AG08396 (cell line): ENCODE measurements around the gene MMP21.

Experiments used
- DNase-seq: peaks from one replicate; pipeline ENCODE4 v3.0.0; 2012; ENCODE audit warnings: low spot score, mixed read lengths

The MMP21 gene, protein sequence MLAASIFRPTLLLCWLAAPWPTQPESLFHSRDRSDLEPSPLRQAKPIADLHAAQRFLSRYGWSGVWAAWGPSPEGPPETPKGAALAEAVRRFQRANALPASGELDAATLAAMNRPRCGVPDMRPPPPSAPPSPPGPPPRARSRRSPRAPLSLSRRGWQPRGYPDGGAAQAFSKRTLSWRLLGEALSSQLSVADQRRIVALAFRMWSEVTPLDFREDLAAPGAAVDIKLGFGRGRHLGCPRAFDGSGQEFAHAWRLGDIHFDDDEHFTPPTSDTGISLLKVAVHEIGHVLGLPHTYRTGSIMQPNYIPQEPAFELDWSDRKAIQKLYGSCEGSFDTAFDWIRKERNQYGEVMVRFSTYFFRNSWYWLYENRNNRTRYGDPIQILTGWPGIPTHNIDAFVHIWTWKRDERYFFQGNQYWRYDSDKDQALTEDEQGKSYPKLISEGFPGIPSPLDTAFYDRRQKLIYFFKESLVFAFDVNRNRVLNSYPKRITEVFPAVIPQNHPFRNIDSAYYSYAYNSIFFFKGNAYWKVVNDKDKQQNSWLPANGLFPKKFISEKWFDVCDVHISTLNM

DNA sequence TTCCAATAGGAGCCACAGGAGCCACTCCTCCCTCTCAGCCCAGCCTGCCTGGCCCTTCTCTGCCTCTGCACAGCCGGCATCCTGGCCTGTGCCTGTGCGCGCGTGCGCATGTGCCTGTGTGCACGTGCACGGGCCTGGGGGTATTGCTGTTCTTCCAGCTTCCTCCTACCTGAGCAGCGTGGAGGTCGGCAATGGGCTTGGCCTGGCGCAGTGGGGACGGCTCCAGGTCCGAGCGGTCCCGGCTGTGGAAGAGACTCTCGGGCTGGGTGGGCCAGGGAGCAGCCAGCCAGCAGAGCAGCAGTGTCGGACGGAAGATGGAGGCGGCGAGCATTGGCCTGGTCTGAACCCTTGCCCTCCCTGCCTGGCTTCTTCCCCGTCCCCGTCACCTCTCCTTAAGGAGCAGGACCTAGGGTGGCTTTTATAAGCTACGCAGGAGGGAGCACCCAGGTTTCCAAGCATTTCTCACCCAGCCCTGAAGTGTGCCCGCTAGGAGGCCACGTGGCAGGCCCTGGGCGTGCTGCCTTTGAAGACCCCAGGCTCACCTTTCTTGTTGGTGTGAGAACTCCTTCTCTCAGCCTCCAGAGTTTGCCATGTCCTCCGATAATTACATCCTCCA, at the start of gene MMP21:
Gene MMP21 (minus strand): TSS at position 331 of the 616 bp plus-strand sequence. CDS start 0 bp downstream, at position 331.
- DNase-seq, result no peak

DNA sequence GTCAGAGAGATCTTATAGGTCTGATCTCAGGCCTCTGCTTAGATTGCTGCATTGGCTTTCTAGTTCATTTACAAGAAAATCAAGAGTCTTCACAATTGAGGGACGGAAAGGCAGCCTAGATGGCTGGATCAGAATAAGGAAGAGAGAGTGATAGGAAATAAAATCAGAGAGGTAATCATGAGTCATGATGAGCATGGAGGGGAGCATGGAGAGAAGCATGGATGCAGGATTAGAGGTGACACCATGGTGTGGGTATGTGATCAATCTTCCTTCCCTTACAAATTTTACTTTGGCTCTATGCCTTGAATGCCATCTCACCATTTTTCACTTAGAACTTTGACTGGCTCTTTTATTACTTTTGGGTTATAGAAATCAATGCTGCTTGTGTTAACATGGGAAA, 49.1 kb upstream of the MMP21 start:
- DNase-seq, result peak; percentile 42

DNA sequence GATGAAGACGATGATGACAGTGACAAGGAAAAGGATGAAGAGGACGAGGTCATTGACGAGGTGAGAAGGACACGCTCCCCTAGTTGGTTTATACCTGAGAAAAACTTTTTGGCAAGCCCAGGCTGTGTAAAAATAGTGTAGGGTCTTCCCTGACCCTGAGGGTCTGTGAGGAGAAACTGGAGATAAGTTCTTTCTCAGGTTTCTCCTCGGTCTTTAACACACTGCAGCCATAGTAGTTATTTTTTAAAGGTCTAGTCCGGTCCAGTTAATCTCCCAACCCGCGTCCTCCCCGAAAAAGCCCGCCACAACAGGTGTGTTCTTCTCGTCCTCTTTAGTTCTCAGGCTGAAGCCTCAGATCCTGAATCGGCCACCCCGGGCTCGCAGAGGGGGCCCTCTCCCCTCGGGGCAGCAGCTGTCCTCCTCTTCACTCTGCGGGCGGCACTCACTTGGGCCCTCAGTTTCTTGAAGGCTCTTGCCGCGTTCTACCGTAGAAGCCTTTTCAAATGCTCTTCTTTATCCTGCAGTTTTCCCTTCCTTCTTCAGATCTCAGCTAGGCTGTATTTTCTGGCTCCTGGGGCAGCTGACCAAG, 48.1 kb upstream of the MMP21 start:
- DNase-seq, result peak; percentile 11

DNA sequence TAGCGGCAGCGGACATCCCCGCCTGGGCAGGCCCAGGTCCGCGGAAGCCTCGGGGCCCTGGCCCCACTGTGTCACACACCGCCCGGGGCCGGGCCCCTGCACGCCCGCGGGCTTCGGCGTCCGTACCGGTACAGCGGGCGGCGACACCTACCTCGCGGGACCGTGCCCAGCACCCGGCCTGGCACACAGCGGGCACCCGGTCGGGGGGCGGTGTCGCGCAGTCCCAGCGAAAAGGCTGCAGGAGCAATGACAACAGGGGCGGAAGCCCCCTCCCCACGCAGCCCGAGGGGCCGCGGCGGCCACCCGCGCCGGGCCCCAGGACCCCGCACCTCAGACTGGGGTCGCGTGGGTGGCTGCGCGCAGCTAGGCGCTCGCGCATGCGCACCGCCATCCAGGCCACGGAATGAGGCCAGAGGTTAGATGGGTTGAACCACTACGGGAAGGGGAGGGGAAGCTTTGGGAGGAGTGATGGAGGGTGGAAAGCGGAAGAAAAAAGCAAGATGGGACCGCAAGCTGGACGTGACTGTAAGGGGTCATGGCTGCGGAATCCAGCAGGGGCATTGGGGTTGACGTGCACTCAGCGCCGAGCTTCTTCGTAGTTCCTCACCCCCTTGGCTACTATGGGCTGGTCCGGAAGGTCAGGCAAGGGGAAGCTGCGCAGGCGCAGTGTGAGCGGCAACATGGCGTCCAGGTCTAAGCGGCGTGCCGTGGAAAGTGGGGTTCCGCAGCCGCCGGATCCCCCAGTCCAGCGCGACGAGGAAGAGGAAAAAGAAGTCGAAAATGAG, 47.4 kb upstream of the MMP21 start, which contains the start of the genes BCCIP and UROS:
Gene BCCIP (plus strand): TSS at position 669 of the 785 bp plus-strand sequence. CDS start 12 bp downstream, at position 681.
Gene UROS (minus strand): TSS at position 381 of the 785 bp plus-strand sequence. CDS start 6,759 bp downstream, outside the sequence.
- peak; percentile 96 for DNase-seq

DNA sequence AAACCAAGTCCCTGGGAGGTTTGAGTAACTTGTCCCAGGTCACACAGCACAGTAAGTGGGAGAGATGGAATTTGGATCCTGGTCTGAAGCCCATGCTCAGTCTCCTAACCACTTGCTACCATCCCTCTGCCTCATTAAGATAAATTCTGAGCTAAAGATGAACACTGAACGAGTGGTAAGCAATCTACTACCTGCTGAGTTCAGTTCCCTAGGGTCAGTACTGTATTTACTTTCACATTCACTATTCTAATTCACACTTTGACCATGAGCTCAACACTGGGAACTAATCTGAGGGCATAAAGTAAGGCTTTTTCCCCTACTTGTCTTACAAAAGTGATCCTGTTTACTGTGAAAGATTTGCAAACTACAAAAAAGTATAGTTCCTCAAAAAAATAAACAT, 45.1 kb upstream of the MMP21 start:
- no peak for DNase-seq

DNA sequence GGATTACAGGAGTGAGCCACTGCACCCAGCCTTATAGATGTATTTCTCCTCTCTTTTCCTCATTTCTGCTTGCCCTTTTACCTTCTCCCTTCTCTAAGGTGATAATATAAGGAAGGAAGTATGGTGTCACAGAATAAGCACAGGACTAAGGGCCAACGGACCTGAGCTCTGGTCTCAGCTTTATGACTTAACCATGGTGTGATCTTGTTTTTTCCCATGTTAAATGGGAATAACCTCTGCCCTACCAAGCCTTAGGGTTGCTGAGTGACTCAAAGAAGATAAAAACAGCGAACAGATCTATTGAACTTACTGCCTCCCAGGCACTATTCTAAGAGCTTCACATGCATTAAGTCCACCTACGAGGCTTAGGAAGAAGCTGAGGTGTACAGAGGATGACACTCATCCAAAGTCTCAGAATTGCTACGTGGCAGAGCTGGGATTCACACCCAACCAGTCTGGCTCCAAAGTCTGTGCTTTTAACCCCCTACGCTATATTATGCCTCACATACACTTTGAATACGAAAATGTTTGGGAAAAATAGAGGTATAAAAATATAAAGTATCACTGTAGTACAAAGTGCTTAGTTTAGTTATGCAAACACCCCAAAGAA, 41.8 kb upstream of the MMP21 start:
- DNase-seq, result no peak

DNA sequence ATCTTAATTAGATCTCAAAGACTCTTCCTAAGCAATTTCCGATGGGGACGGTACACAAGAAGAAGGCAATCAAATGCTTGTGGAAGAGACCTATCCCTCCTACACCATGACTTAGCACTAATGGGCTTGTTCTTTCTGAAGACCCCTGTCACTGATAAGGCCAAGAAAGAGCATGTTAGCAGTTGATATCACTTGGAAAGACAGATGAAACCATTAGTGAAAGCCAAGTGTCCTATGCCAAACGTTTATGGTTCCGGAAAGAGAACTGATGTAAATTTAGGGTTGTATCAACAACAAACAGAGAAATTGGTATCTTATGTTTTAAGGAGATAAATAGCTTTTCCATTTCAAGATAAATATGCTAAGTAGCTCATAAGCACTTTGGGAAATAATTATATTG, 40.9 kb upstream of the MMP21 start:
- DNase-seq, result no peak

DNA sequence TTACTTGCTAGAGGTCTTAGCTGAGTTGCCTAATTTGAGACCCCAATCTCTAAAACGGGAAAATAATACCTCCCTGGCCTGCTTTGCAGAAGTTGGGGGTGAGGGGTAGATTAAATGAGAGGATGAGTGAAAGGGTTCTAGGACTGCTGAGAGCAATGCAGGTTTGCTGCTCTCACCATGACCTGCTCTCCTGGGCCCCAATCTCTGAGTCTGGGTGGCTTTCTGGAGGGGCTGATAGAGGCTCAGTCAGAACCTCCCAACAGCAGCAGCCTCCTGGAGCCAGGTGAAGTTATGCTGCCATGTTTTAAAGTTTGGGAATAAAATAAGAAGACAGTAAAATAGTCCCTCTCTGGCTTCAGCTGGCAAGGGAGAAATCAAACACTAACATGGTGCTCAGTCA, 40.1 kb upstream of the MMP21 start:
- DNase-seq, result no peak

DNA sequence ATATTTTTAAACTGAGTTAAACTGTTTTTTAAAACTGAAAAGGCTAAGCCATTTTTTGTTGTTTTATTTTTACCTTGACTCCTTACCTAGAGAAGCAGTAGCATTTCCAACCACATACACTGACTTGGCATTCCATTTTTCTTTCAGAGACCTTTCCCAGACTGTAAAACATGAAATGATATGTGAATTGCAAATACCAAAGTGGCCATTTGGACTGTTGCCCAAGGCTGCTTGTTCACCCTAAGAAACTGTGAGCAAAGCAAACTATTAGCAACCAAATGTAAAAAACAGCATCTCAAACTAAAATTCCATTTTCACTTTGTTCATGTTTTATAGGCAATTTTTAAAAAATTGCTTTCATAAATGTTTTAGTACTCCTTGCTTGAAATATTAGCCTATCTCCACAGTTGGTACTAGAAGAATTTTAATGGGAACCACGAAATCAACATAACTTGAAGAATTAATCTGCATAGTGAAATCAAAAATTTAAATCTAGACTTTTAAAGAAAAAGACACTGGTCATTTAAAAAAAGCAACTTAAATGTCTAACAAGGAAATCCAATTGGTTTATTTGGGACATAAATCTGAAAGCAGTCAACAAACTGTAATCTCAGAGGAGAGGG, 36.6 kb upstream of the MMP21 start:
- DNase-seq, result no peak

DNA sequence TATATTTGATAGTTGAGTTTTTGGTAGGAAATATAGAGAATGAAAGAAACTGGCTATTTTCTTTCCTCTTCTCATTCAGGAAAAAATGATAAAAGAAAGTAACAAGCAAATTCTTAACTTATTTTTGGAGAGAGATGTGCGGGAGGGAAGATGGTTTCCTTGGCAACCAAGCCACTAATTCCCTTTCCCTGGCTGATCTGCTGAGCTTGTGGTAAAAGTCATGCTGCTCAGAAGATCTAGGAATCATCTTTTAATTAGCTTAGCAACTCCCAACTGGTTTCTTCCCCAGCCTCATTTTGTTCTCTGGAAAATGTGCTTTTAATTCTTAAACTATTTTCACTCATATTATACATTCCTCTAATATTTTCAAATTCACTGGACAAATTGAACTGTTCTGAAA, 35.6 kb upstream of the MMP21 start:
- no peak for DNase-seq

DNA sequence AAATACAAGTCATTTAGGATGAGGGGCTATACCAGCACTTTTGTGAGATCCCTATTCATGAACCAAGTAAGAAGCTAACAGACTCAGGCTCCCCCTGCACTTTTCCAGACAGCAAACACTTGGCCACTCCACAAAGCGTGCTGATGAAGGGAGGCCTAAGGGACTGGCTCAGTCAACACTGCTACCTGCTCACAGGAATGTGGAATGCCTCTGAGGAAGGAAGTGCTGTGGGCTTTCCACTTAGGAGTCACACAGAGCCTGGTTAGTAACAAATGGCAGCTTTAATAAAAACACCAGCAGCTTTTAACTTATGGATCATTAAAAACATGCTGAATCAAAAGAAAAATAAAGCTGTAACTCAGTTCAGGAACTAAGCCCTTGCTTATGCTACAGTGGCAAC, 32.4 kb upstream of the MMP21 start:
- DNase-seq, result no peak

DNA sequence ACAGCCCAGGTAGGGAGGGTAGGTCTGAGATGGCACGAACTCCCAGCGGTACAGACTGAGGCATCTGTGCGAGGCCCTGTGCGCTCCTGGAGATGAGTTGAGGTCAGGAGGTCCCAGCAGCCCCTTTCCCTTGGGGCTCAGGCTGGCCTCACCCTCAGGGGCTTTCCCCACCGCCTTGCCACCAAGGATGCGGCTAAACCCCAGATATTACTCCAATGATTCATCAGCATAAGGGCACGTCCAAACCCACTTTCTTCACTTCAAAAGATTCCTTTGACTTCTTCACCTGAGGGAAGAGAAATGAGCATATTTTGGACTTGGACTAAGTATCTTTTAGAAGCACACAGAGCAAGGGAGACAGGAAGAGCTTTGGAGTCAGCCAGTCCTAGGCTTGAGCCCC, 27.1 kb upstream of the MMP21 start:
- DNase-seq, result no peak

DNA sequence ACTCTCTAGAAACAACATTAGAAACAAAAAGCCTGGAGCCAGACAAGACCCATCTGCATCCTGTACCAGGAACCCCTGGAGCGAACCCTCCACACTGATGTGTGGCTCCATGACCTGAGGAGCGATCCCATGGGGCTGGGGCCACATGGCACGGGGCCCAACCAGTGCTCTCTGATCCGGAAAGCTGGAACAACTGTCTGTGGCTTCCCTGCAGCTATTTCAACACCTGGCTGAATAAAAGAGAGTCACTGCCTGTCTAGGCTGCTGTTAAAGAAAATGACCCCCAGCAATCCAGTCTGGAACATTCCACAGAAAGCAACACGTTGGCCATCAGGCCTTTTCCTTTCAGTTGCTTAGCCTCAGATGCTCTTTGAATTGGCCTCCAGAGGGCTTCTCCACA, 26.5 kb upstream of the MMP21 start:
- no peak for DNase-seq

DNA sequence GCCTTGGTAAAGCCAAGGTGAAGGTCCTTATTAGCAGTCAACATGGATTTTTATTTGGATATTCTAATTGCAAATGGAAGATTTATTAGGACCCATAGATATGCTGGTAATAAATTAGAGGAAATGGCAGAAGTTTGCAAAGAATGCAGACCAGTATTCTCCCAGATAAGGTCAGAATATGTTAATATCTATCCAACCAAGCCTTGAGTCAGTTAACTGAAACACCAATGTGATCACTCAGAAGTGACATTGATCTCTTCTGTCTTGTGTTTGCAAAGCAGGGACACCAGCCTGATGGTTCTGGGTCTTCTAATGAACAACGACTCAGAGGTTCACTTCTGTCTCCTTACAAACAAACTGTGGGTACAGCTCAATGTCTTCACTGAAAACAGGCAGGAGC, 26.0 kb upstream of the MMP21 start:
- DNase-seq, result no peak

DNA sequence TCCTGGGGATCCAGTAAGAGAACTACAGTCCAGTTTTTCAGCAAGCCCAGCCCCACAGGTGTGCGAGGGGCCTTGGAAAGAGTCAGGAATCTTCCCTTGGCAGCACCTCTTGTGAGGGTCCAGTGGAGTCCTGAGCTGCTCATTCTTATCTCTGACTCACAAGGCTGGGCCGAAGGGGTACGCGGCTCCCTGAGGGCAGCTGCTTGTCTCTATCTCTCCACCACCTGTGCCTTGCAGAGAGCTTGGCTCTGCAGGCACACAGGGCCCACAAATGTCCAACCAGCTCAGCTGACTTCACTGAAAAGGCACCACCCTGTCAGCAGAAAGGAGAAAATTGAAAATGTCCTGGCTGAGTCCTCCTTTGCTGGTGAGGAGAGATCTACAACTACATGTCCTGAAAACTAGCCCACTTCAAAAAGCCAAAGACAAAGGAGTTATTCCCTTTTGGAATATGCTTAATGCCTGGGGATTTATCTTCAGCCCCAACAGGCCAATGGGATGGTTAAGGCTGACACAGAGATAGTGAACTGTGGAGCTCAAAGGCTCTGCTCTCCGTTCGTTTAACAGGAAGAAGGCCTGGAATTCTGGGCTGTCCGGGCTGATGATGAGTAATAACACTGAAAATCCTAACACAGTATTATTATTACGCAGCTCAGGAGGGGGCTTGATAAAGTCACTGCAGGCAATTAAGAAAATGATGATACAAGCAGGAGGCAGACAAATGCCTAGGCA, 24.0 kb upstream of the MMP21 start:
- DNase-seq, result no peak

DNA sequence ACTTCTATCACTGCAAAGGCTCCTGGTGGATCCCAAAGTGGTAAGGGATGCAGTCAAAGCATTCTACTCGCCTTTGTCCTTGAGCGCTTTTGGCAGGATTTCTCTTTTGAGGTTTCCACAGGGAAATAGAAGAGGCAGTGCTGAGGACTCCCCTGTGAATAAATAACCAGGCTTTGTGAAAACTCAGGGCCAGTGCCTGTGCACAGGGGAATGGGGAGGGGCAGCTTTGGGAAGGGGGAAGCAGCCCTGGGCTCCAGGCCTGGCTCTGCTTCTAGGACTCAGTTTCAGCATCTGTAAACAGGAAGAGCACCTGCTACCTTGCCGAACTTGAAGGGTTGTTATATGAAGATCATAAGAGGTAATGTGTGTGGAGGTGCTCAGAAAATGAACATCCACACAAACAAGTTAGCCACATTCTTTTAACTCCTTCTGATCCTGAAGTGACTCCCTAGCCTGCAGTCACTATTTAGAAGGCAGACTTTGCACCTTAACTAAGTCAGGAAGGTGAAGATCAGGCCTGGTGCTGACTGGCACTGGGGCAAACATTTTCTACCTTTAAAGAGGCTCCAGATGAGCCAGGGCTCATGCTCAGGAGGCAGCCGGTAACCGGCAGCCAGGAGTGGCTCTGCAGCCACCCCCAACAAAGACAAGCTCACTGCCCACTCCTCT, 22.5 kb upstream of the MMP21 start:
- DNase-seq, result no peak

DNA sequence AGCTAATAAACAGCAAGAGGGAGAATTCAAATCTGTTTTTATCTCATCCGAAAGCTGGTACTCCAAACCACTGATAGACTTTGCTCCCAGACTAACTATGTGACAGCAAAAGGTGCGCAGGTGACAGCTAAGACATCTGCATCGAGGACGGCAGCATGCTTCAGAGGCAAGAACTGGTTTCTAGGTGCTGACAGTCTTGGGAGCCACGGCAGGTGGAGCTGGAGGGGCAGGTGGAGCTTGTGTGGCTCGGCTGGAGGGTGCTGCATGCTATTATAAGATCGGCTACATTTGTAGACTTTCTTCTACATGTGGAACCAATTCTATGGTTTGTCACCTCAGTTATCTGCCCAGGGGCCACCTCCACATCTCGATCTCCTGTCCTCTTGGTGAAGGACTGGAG, 21.8 kb upstream of the MMP21 start:
- no peak for DNase-seq

DNA sequence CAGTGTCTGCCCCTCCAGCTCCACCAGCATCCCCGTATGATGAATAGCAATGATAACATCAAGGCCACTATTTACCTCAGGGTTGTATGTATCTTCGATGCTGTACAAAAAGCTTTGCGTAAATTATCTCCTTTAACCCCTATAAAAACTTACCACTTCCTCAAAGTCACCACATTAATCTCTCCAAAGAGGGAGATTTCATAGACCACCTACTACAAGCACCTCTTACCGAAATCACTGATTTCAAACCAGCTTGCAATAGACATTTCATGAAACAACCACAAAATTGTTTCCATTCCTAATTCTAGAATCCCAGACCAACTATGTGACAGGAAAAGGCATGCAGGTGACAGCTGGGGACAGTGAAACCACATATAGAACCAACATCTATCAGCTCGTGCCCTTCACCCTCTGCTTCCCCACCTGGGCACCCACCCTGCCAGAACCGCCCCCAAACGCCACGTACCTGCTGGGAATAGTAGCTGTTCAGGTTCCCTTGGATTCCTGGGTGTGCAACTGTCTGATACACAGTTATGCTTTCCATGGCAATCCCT, 20.1 kb upstream of the MMP21 start:
- no peak for DNase-seq

DNA sequence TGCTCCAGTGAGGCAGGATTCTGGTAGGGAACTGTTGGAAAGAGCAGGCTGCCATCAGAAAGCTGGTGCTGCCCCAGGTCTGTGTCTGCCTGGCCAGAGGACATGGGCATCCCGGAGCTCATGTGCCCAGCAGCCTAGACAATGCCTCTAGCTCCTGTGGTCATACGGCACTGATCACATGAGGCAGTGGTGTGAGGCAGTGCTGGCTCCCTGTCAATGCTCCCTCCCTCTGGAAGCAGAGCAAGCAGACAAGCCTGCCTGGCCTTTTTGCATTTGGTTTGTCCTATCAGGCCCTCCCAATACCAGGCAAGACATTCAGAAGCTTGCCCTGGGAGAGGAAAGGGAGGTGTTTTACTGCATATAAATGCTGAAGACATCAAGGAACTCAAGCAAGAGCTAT, 19.5 kb upstream of the MMP21 start:
- DNase-seq, result no peak
